Stimulated activated CD4-positive, alpha-beta T cell treated with anti-CD3 and anti-CD28 coated beads, Interleukin-15, amount 100 ng/mL, for 48 hours (primary cell): ENCODE results near the gene RILPL1.
"Not testable (repeated sequence)": the region's sequence is repeated elsewhere in the genome, so short reads cannot be mapped to it uniquely, and the experiment has no call there.

ENCODE experiments used
- DNase-seq, 2 donors: peaks; one replicate each; pipeline ENCODE4 v3.0.0-alpha.2; 2020; ENCODE audit warnings: low read depth in 2 of 2

Gene RILPL1

GRCh38 chr12:123530668-123531067 lies 2.9 kb downstream of the RILPL1 start:
- DNase-seq, result no peak

GRCh38 chr12:123529686-123530085 lies 3.8 kb downstream of the RILPL1 start:
- no peak for DNase-seq

- DNase-seq, result no peak
Observed at GRCh38 chr12:123528858-123529257, 4.7 kb downstream of the RILPL1 start.

- DNase-seq, result no peak
Observed at GRCh38 chr12:123526542-123527080, 6.9 kb downstream of the RILPL1 start.

- no peak for DNase-seq
Observed at GRCh38 chr12:123524378-123524777, 9.1 kb downstream of the RILPL1 start.

- no peak for DNase-seq
Observed at GRCh38 chr12:123523518-123523917, 10.0 kb downstream of the RILPL1 start.

GRCh38 chr12:123522164-123522563 lies 11.4 kb downstream of the RILPL1 start:
- no peak for DNase-seq

GRCh38 chr12:123520567-123521474 lies 12.7 kb downstream of the RILPL1 start:
- no peak for DNase-seq

GRCh38 chr12:123519141-123520001 lies 14.1 kb downstream of the RILPL1 start:
- no peak for DNase-seq

- no peak for DNase-seq
Observed at GRCh38 chr12:123516216-123516780, 17.2 kb downstream of the RILPL1 start.

GRCh38 chr12:123514582-123515221 lies 18.8 kb downstream of the RILPL1 start:
- not testable (repeated sequence) for DNase-seq

GRCh38 chr12:123513805-123514204 lies 19.7 kb downstream of the RILPL1 start:
- DNase-seq, result no peak

- DNase-seq, result no peak
Observed at GRCh38 chr12:123512838-123513665, 20.5 kb downstream of the RILPL1 start.

GRCh38 chr12:123506843-123507236 lies 26.7 kb downstream of the RILPL1 start:
- no peak for DNase-seq

GRCh38 chr12:123506059-123506842 lies 27.3 kb downstream of the RILPL1 start:
- no peak for DNase-seq

GRCh38 chr12:123502163-123502704 lies 31.3 kb downstream of the RILPL1 start:
- no peak for DNase-seq

GRCh38 chr12:123499332-123499731 lies 34.2 kb downstream of the RILPL1 start:
- DNase-seq, result no peak

GRCh38 chr12:123498126-123498825 lies 35.2 kb downstream of the RILPL1 start:
- DNase-seq, result no peak

GRCh38 chr12:123497065-123497464 lies 36.5 kb downstream of the RILPL1 start:
- no peak for DNase-seq
